Keratinocyte (primary cell): Measurements from ENCODE around the gene MTMR3. TPM values are rescaled to one million over a fixed set of nuclear protein-coding genes. Genes with fewer than 3 reads are reported as not detected.

Experiments used
- DNase-seq: peaks from one replicate; pipeline ENCODE4 v3.0.0-alpha.2; 2011; ENCODE audit warnings: low read depth, missing footprints, low spot score
- FAIRE-seq: peaks from 2 replicates; lab custom pipeline; 2011; peaks lifted over from hg19 to GRCh38; lab: Jason Lieb, UNC
- H2AFZ ChIP-seq: 2 replicates; pipeline ENCODE4 v1.6.0; 2012; ENCODE audit warnings: low read length, control low read depth, inconsistent platforms; ENCODE audit not compliant: control insufficient read depth
- H3K27ac ChIP-seq: 2 replicates; pipeline ENCODE4 v1.5.1; 2011; ENCODE audit warnings: low read length; ENCODE audit not compliant: control insufficient read depth, insufficient read depth
- H3K27me3 ChIP-seq: 3 replicates; pipeline ENCODE4 v1.6.0; 2011; ENCODE audit warnings: low read length; ENCODE audit not compliant: control insufficient read depth, insufficient read depth; ENCODE audit errors: extremely low read depth
- H3K36me3 ChIP-seq, 2 experiments: 2 replicates in 1 of 2; 3 replicates in 1 of 2; pipeline ENCODE4 v1.5.1; 2011; ENCODE audit warnings: low read length in 2 of 2, mild to moderate bottlenecking in 1 of 2; ENCODE audit not compliant: control insufficient read depth in 2 of 2, insufficient read depth in 2 of 2; ENCODE audit errors: extremely low read depth in 1 of 2
- H3K4me1 ChIP-seq: 3 replicates; pipeline ENCODE4 v1.5.1; 2011; ENCODE audit warnings: low read length; ENCODE audit not compliant: control insufficient read depth, insufficient read depth; ENCODE audit errors: extremely low read depth
- H3K4me2 ChIP-seq: 3 replicates; pipeline ENCODE4 v1.6.0; 2011; ENCODE audit warnings: low read depth, low read length; ENCODE audit not compliant: control insufficient read depth, insufficient read depth; ENCODE audit errors: extremely low read depth
- H3K4me3 ChIP-seq, 3 experiments: fragments of 200-600 bp in 1 of 3; sonication (generic) in 1 of 3; 2 replicates in 2 of 3; 3 replicates in 1 of 3; pipeline ENCODE4 v1.5.1; 2011 to 2016; ENCODE audit warnings: low read length in 3 of 3, mild to moderate bottlenecking in 3 of 3, control low read depth in 2 of 3, inconsistent platforms in 1 of 3, low read depth in 1 of 3, mixed read lengths in 1 of 3, mixed run types in 1 of 3, moderate library complexity in 1 of 3; ENCODE audit not compliant: control insufficient read depth in 2 of 3, insufficient read depth in 2 of 3; ENCODE audit errors: extremely low read depth in 1 of 3
- H3K79me2 ChIP-seq: 2 replicates; pipeline ENCODE4 v1.6.0; 2012; ENCODE audit warnings: low read length; ENCODE audit not compliant: control insufficient read depth, insufficient read depth
- H3K9ac ChIP-seq: 3 replicates; pipeline ENCODE4 v1.6.0; 2011; ENCODE audit warnings: low read length; ENCODE audit not compliant: control insufficient read depth, insufficient read depth; ENCODE audit errors: extremely low read depth
- H3K9me1 ChIP-seq: 3 replicates; pipeline ENCODE4 v1.6.0; 2011; ENCODE audit warnings: low read length; ENCODE audit not compliant: control insufficient read depth, insufficient read depth; ENCODE audit errors: extremely low read depth
- H3K9me3 ChIP-seq: 2 replicates; pipeline ENCODE4 v1.5.1; 2012; ENCODE audit warnings: low read depth, low read length; ENCODE audit not compliant: control insufficient read depth
- H4K20me1 ChIP-seq: 3 replicates; pipeline ENCODE4 v1.6.0; 2011; ENCODE audit warnings: low read length; ENCODE audit not compliant: control insufficient read depth, insufficient read depth; ENCODE audit errors: extremely low read depth
- EZH2 ChIP-seq: IDR thresholded peaks from one replicate; pipeline ENCODE4 v1.6.1; 2012; ENCODE audit warnings: inconsistent platforms, mild to moderate bottlenecking, low read length, moderate library complexity
- dilution Hi-C: fragments of 300-500 bp; cut with MboI; formaldehyde crosslinking; loops from one replicate; pipeline ENCODE4 v1.7.0; 2020; ENCODE audit warnings: low sequenced_read_pairs; ENCODE audit not compliant: extremely low pct_ligation_motif_present
- polyA plus RNA-seq, 5 experiments: library from polyadenylated mRNA; depleted of rRNA in 3 of 5; stranded (reverse) in 3 of 5; stranded (forward) in 1 of 5; unstranded in 1 of 5; fragments of >200 nt; gene quantifications; 1 replicate in 1 of 5; 2 replicates in 3 of 5; 3 replicates in 1 of 5; pipeline versions ENCODE4 v1.2.1 to v1.2.3, GENCODE V29; 2011 to 2012; ENCODE audit warnings: missing spikeins in 2 of 5, low read depth in 1 of 5, low replicate concordance in 1 of 5
- TF ChIP-seq, protein P1 (sequence below), 3 experiments: IDR thresholded peaks in 1 of 3; conservative IDR thresholded peaks in 1 of 3; optimal IDR thresholded peaks in 1 of 3; 2 replicates in 2 of 3; 3 replicates in 1 of 3; pipeline versions ENCODE3 to v1.5.1; 2011; ENCODE audit warnings: low read length in 3 of 3, mild to moderate bottlenecking in 3 of 3, moderate library complexity in 2 of 3, control low read depth in 1 of 3, inconsistent platforms in 1 of 3; ENCODE audit not compliant: insufficient read depth in 2 of 3; ENCODE audit errors: extremely low read depth in 1 of 3

Gene MTMR3
- polyA plus RNA-seq, 1 donor (not counting 4 experiments of a cell fraction or from before 2014, with no cell fraction given): 16.5 TPM

DNA sequence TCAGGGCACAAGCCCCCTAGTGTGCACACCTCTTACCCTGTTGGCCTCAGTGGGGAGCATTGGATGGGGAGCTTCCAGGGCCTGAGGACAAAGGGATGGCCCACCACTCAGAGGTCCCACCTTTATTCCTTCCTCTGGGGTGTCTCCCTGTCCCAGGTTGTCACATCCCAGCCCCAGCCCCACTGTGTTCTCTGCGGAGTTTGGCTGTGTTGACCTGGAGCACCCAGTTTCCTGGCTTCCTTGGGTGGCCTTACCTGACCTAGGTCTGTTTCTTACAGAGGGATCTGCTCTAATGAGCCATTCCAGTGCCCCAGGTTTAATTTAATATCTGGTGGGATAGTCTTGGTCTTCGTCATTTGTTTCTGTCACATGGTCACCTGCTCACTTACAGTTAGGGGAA is 158.5 kb downstream of the MTMR3 start:
- Histone ChIP-seq H4K20me1 (no peaks in the 10 kb centered on the region), H3K4me1 (peaks cover 33% of the 10 kb centered on the region), H3K4me3 (no peak overlapping the region), H2AFZ (no peak overlapping the region), H3K9me1 (no peaks in the 10 kb centered on the region), H3K9me3 (no peaks in the 10 kb centered on the region), H3K36me3 (no peaks in the 10 kb centered on the region), H3K79me2 (no peaks in the 10 kb centered on the region), H3K9ac (no peak overlapping the region), H3K4me2 (no peak overlapping the region), H3K27me3 (no peaks in the 10 kb centered on the region), H3K27ac (no peak overlapping the region)
- DNase-seq: no peak
- dilution Hi-C loops: no loop called here
- no peak for FAIRE-seq
- TF ChIP-seq, protein P1, sequence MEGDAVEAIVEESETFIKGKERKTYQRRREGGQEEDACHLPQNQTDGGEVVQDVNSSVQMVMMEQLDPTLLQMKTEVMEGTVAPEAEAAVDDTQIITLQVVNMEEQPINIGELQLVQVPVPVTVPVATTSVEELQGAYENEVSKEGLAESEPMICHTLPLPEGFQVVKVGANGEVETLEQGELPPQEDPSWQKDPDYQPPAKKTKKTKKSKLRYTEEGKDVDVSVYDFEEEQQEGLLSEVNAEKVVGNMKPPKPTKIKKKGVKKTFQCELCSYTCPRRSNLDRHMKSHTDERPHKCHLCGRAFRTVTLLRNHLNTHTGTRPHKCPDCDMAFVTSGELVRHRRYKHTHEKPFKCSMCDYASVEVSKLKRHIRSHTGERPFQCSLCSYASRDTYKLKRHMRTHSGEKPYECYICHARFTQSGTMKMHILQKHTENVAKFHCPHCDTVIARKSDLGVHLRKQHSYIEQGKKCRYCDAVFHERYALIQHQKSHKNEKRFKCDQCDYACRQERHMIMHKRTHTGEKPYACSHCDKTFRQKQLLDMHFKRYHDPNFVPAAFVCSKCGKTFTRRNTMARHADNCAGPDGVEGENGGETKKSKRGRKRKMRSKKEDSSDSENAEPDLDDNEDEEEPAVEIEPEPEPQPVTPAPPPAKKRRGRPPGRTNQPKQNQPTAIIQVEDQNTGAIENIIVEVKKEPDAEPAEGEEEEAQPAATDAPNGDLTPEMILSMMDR (optimal IDR thresholded peaks at IDR 0.05 in 1 of 3, IDR thresholded peaks at IDR 0.05 in 1 of 3, conservative IDR thresholded peaks at IDR 0.05 in 1 of 3; ENCODE audit: extremely low read depth in 1 of 3, insufficient read depth in 2 of 3, low read length in 3 of 3): no peak
- no peak for TF ChIP-seq EZH2

DNA sequence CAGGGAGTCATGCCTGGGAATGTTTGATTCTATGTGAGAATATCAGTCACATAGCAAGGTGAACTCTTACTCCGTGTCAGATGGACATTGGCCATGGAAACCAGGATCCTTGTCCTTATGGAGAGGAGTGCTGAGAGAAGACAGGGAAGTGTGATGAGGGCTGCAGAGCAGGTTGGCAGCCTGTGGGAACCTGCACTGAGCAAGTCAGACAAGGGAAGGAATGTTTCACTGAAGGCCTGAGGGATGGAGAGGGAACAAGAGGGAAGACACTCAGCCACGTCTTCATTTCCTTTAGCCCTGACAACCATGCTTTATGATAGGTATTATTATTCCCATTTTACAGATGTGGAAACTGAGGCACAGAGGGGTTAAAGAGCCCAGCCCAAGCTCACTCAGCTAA is 158.9 kb downstream of the MTMR3 start:
- no peak overlapping the region for H3K27ac ChIP-seq
- DNase-seq: no peak
- H3K27me3 ChIP-seq: no peaks in the 10 kb centered on the region
- H3K9me3 ChIP-seq: no peaks in the 10 kb centered on the region
- no peak for TF ChIP-seq EZH2
- TF ChIP-seq, protein P1 (optimal IDR thresholded peaks at IDR 0.05 in 1 of 3, IDR thresholded peaks at IDR 0.05 in 1 of 3, conservative IDR thresholded peaks at IDR 0.05 in 1 of 3; ENCODE audit: extremely low read depth in 1 of 3, insufficient read depth in 2 of 3, low read length in 3 of 3): no peak
- no peak overlapping the region for H3K9ac ChIP-seq
- FAIRE-seq: no peak
- no peak overlapping the region for H3K4me2 ChIP-seq
- H3K4me1 ChIP-seq: peaks cover 31% of the 10 kb centered on the region
- no peak overlapping the region for H2AFZ ChIP-seq
- H3K79me2 ChIP-seq: no peaks in the 10 kb centered on the region
- H3K9me1 ChIP-seq: no peaks in the 10 kb centered on the region
- H3K36me3 ChIP-seq: no peaks in the 10 kb centered on the region
- no peak overlapping the region for H3K4me3 ChIP-seq
- H4K20me1 ChIP-seq: no peaks in the 10 kb centered on the region
- dilution Hi-C loops: no loop called here
